ENCODE measurements around the gene TEX10.

GRCh38 chr9:100284247-100284646 lies 68.5 kb downstream of the TEX10 start:
- no peak for TF ChIP-seq EZH2 (IDR thresholded peaks at IDR 0.05; ENCODE audit: low read length)
- TF ChIP-seq CTCF (optimal IDR thresholded peaks at IDR 0.05 in 1 of 3, IDR thresholded peaks at IDR 0.05 in 1 of 3, conservative IDR thresholded peaks at IDR 0.05 in 1 of 3; ENCODE audit: extremely low read depth in 1 of 3, insufficient read depth in 2 of 3, low read length in 3 of 3): no peak

Measured in keratinocyte (primary cell).